HG03135 (cell line): ENCODE measurements around the gene UBE2N.
A peak's percentile ranks its signal among the peaks of the same experiment; 100 is the strongest.
"Not testable (repeated sequence)": the region's sequence is repeated elsewhere in the genome, so short reads cannot be mapped to it uniquely, and the experiment has no call there.

Experiments
- ATAC-seq: cut with Tn5 transposase; IDR thresholded peaks from one replicate; pipeline ENCODE4 v1.9.1; 2021; ENCODE audit warnings: mild to moderate bottlenecking, moderate library complexity; ENCODE audit not compliant: unreplicated experiment

Gene UBE2N

DNA sequence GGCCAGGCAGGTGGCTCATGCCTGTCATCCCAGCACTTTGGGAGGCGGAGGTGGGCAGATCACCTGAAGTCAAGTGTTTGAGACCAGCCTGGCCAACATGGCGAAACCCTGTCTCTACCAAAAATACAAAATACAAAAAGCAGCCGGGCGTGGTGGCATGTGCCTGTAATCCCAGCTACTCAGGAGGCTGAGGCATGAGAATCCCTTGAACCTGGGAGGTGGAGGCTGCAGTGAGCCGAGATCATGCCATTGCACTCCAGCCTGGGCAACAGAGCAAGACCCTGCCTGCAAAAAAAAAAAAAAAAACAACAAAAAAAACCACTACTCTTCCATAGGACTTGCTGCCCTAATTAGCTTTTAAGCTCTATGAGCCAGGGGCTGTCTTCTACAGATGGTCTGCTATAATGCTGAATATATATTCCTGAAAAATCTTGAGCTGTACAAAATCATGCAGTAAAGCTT, 59.7 kb downstream of the UBE2N start:
- not testable (repeated sequence) for ATAC-seq

DNA sequence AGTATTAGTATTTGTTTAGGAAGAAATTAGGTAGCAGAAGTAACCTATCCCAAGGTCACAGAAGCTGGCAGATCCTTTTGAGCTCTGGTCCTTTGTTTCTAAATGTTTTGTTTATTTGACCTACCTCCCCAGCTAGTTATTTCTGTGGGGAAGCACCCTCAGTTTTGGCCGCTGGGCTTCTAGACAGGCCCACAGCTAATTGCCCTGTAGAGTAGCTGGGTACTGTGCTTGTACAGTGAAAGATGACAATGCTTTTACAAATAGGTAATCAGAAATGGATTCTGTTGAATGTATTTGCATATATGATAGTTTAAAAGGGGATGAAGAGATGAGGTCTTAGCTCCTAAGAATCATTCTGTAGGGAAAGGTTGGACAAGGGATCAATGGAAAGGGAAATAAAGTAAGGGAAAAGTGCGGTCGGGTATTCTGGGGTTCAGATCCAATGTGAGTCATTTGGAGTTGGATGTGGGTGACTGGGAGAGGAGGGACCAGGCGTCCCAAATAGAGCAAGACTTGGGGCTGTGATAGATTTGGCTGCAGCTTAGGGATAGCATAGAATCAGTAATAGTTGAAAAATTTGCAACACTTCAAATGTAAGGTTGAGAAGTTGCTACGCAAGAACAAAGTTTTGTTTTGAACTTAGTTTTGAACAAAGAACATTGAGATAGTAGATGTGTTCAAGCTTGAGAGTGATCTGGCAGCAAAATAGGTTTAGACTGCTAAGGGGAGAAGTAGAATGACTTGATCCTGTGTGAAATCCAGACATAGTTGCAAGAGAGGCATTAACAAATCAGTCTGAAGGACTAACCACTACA, 60.4 kb downstream of the UBE2N start:
- ATAC-seq, result no peak

DNA sequence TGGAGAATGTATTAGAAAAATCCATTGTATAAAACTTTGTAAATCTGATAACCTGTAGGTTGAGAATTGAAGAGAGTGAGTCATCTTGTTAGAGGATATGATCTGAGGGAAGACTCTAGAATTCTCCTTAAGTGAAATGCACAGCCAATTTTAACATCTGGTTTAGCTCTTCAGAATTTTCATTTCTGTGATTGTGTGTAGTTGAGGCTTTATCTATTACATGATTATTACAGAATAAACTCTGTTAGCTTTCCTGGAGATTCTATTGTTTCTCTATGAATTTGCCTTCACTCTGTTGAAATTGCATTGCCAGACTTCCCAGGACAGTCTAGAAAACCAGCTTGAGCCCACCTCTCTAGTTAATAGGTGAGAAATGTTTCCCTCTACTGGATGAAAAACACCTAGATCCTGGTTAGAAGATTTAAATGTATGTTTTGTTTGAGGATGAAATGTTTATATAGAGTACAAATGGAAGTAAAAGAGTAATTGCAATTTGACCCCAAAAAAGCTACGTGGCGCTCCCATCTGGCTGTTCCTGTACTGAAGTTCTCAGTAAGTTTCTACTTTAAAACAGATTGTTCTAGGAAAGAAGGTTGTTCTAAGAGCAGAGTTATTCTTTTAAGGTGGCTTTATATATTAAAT, 61.1 kb downstream of the UBE2N start:
- no peak for ATAC-seq

DNA sequence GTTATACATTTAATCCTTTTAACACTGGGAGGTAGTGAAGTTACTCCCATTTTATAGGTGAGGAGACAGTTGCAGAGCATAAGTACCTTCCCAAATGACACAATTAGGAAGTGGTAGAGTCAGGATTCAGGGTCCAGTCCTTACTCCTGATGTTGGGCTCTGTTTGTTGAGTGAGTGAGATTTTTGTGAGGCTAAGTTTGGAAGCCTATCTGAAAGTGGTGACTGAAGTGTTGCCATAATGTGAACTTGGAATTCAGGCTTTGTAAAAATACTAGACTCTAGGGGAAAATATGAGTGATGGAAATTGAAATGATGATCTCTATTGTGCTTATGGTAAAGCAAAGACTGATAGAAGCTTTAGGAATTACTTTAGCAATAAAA, 61.8 kb downstream of the UBE2N start:
- no peak for ATAC-seq

DNA sequence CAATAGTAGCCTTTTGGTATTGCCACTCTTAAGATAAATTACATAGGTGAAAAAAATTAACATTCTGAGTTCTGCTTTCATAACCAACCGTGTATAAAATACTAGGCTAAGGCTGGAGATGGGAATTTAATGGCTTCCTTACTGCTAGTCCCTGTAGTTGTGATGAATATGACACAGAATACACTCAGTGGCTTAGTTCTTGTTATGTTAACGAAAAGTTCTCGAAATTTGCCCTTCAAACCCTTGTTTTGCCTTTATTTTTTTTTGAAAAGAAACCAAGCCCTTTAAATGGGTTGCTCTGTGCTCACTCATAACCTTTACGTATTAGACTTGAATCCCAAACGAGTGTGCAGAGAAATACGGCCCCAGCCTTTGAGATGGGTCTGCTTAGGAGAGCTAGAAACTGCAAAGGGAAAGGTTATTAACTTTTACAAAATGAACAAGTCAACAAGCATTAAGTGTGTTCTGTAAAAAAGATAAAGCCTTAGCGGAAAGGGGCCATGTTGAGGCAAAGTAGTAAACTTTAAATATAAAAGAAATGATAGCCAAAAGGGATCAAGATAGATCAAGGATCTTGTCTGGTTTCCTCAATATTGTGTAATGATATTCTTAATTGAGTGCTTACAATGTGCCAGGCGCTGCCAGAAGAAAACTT, 62.3 kb downstream of the UBE2N start:
- ATAC-seq, result no peak

DNA sequence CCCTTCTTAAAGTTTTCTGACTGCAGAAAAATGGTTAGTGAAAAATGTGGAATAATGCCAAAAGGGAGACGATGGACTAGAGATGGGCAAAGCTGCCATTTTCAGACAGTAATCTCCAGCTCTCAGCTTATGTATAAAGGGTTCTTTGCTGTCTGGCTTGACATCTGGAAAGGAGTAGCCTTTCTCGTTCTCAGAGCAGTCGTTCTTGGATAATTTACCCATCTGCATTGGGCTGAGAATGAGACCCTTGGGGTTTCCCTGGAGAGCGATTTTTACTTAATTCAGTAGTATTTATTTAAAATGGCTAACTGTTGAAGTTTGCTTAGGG, 62.8 kb downstream of the UBE2N start:
- no peak for ATAC-seq

DNA sequence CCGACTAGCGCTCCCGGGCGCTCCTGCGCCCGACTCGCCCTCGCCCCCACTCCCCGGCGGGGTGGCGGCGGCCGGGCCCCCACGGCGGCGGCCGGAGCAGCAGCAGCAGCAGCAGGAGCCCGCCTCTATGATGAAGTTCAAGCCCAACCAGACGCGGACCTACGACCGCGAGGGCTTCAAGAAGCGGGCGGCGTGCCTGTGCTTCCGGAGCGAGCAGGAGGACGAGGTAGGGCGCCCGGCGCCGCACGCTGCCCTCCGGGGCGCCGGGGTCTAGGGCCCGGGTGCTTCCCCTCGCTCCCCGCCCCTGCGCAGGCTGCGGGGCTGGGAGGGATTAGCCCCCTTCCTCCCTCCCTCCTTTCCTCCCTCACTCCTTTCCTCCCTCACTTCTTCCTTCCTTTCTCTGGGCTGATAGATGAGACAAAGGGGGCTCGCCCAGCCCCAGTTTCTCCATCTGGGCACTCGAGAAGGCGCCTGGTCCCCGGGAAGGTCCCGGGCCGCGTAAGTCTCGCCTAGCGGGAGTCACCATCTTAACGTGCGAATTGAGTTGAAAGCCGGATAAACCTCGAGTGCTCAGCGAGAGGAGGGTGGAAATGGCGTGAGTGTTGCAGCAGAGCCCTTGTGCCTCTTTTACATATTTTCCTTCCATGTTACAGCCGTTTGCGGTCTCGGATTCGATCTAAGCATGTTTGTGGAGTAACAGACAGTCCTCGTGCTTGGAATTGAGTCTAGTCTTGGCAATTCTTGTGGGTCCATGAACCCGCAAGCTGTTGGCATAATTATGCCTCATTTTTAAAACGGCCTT, 63.4 kb downstream of the UBE2N start:
- ATAC-seq, result peak; percentile 47

DNA sequence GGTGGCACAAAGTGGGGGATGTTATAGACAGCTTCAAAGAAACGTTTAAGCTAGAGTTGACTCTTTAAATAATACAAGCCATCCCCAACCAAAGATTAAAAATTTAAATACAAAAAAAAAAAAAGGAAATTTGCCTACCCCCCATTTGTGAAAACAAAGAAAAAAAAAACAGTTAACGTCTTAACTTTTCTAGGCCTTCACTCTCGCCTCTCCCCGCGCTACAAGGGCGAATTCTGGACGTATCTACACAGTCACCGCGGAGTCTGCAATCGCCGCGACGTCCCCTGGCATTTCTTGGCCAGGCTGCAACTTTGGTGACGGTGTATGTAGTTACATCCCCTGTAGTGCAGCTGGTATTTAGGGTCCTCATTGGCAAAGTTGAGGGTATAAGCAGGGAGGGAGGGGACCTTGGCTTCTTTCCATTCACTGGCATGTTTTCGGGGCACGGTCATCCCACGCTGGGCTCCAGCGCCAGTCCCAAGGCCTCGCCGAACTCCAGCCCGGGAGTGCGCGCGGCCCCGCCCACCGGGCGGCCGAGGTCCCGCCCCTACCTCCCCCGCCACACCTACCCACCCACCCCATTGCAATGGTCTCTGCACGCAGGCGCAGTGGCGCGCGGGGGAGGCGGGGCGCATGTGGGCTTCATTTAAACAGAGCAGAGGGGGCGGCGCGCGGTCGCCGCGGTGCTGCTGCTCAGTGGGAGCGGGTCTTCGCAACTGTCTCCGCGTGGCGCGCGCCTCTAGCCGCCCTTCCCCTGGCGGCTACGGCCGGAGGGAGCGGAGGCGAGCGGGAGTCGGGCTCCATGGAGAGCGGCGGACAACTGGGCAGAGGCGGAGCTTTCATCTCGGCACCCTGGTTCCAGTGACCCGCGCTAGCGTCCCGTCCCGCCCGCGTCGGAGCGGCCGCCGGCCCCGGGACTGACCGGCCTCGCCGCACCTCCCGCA, 64.2 kb downstream of the UBE2N start, which contains the start of gene NUDT4:
Gene NUDT4, plus strand, starts transcription at position 674 of the 944 bp plus-strand sequence. CDS start 398 bp downstream, outside the sequence.
- peak; percentile 71 for ATAC-seq

DNA sequence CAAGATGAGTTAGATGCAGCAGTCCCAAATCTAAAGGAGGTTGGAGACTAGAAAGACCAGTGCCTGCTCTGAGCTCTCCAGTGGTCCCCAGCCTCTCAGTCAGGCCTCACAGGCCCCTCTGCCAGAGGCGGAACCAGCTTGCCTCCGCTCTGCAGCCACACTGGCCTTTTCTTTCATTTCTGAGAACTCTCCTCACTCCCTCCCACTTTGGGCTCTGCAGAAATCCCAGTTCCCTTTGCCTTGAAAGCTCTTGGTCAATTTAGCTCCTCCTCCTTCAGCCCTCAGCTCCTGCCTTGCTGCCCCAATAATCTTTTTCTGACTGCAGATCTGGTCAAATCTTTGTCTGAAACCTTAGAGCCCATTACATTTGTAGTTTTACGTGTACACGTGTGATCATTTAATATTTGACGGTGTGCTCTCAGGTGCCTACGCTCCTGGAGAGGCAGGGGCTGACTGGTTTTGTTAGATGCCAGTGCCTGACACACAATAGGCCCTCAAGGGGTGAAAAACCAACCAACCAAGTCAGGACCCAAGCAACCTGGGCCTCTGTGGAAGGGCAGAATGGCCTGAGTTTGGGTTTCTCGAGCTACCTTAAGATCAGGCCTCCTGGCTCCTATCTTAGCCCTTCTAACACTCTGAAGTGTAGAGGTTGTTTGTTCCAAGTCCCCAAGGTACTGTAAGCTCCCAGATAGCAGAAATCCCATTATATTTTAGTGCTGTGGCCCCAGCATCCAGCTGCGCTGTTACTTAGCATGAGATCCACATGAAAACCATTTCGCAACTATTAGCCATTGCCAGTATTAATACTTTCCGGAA, 65.1 kb downstream of the UBE2N start:
- ATAC-seq, result no peak

DNA sequence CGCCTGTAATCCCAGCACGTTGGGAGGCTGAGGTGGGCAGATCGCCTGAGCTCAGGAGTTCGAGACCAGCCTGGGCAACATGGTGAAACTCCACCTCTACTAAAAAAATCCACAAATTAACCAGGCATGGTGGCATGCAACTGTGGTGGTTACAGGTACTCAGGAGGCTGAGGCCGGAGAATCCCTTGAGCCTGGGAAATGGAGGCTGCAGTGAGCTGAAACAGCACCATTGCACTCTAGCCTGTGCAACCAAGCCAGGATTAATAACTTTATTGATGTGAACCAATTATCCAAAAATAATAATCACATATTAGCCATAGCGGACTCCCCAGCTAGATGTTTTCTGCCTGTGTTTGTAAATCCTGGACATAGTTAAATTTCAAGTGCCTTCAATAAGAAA, 65.8 kb downstream of the UBE2N start:
- ATAC-seq, result no peak

DNA sequence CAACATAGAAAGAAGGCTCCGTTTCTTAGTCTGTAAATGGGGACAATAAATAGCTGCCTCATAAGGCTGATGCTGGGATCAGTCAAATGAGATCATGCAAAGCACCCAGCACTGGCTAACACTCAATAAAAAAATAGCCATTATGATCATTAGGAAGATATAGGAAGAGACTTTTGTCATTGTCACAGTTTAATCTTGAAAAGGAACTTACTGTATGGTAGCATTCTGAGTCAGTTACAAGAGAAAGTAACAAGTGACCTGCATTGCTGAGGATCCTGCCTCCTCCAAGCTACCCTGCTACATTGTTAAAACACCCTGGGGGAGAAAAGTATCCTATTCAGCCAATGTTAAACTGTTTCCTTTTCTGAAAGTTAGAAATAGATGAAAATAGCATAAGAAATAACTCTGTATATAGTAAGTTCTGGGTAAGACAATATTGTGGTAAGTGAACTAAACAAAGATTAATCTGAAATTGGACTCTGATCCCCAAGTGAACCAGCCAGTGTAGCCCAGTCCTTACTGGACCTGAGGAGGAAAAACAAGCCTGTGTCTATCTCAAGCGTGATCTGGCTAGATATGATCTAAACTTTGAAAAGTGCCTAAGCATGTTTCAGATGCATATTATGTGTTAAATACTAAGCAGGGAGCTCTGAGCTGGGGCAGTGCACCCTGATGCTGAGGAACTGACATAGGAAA, 67.6 kb downstream of the UBE2N start:
- no peak for ATAC-seq

DNA sequence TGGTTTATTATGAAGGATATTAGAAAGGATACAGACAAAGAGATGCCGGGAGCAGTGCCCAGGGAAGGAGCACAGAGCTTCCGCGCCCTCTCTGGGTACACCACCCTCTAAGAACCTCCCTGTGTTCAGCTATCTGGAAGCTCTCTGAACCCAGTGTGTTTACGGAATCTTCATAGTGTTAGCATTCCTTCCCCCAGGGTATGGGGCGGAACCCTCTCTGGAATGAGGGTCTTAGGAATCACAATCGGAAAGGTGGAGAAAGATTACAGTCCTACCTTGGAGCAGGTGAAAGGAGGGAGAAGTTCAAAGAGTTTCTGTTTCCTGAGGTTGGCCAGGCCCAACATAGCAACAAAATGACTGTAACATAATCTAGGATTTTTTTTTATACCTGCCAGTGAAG, 70.8 kb downstream of the UBE2N start:
- no peak for ATAC-seq

DNA sequence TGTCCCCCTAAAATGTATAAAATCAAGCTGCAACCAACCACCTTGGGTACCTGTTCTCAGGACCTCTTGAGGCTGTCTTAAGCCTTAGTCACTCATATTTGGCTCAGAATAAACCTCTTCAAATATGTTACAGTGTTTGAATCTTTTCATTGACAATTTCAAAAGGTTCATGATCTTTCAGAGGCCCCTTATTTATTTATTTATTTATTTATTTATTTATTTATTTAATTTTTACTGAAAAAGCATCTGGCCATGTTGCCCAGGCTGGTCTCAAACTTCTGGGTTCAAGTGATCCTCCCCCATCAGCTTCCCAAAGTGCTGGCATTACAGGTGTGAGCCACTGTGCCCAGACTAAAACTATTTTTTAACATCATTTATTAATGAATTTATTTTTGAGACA, 72.2 kb downstream of the UBE2N start:
- ATAC-seq, result no peak

DNA sequence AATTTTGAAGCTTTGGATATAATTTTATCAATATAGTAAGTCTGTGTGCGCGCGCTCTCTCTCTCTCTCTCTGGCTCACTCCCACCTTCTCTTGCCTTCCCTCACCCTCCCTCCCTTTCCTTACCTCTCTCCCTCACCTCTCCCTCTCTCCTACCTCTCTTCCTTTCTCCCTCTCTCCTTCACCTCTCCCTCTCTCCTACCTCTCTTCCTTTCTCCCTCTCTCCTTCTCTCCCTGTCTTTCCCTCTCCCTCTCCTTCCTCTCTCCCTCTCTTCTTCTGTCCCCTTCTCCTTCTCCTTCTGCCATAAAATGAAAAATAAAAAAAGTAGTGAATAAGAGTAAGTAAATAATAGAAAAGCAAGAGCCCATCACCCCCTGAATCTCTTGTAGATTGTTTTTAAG, 73.0 kb downstream of the UBE2N start:
- no peak for ATAC-seq

DNA sequence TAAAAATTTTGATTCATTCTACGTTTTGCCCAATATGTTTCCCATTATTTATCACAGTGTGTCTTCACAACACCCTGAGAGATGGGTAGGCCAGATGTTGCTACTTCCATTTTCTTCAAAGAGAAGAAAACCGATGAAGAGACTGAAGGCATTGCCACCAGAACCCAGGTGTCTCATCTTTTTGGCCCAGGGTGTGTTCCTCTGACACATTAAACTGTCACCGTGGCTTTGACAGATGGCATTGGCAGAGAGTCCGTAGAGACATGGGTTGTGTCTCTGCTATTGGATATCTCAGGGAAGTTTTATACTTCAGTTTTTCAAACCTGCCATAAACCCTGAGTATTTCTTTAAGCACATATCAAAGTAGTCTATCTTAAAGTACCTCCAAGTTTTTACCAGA, 75.3 kb downstream of the UBE2N start:
- no peak for ATAC-seq

DNA sequence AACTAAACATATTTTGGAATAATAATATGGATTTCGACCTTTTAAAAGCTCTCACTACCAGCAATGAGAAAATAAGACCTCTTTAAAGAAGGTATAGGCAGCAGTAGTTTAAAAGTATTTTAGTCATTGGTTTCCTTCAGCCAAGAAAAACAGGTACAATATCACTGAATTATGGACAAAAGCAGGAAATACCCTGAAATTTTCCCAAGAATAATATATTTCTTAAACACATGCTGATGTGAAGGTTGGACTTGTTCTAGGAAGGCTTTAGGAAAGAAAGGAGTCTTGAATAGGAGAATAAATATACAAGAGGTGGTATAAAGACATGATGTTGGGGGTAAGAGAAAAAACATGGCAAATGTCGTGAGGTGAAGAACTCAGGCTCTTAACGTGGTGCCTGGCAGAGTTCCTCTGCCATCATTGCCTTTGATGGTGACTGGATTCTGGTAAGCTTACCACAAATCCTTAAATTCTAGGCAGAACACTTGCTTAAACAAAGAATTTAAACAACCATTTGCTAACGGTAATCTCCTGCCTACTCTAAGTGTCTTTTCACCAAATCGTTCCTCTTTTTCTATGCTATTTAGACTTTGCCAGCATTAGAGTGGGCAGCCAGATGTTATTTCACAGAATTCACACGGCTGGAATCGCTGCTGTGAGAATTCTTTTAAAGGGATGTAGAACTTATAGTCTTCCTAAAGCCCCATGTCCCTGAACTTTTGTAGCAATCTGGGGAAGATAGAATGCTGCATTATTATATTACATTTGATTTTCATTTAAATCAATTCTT, 75.9 kb downstream of the UBE2N start:
- no peak for ATAC-seq

DNA sequence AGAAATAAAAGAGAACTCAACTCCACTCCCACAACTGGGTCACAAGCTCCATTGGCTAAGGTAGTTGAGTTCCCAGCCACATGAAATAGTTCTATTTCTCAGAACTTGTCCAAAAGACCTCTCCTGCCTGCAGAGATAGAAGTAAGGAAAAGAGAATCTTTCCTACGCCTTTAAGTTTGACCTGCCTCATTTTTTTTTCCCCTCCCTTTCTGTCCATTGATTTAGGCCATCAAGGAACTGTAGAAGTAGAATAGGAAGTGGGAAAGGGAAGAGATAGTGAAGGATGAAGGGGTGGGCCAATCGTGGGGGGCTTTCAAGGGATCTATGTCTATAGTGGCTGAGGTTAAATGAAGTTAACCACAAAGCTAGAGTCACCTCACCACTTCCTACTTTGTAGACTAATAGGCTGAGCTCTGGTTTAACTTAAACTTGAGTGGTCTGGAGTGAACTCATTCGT, 77.9 kb downstream of the UBE2N start:
- peak; percentile 80 for ATAC-seq
